Stomach smooth muscle (tissue), 2 donors: ENCODE results near the gene GCNT2.
"Not testable (repeated sequence)": the region's sequence is repeated elsewhere in the genome, so short reads cannot be mapped to it uniquely, and the experiment has no call there.

Experiments used
- H3K27ac ChIP-seq: one replicate; pipeline ENCODE4 v1.7.0; 2013; ENCODE audit warnings: mild to moderate bottlenecking, low read length, inconsistent platforms
- H3K27me3 ChIP-seq, 2 donors: one replicate each; pipeline ENCODE4 v1.7.0; 2013; ENCODE audit warnings: low read length in 2 of 2; ENCODE audit not compliant: insufficient read depth in 2 of 2, control insufficient read depth in 1 of 2
- H3K36me3 ChIP-seq, 2 donors: one replicate each; pipeline ENCODE4 v1.7.0; 2013; ENCODE audit warnings: low read length in 2 of 2; ENCODE audit not compliant: control insufficient read depth in 2 of 2, insufficient read depth in 2 of 2
- H3K4me1 ChIP-seq: one replicate; pipeline ENCODE4 v1.7.0; 2013; ENCODE audit warnings: low read length; ENCODE audit not compliant: control insufficient read depth, insufficient read depth
- H3K4me3 ChIP-seq, 2 donors: one replicate each; pipeline ENCODE4 v1.7.0; 2013; ENCODE audit warnings: low read length in 2 of 2
- H3K9ac ChIP-seq, 2 donors: one replicate each; pipeline ENCODE4 v1.7.0; 2013; ENCODE audit warnings: low read length in 2 of 2, mild to moderate bottlenecking in 1 of 2
- H3K9me3 ChIP-seq, 2 donors: one replicate each; pipeline ENCODE4 v1.7.0; 2013; ENCODE audit warnings: low read length in 2 of 2; ENCODE audit not compliant: control insufficient read depth in 2 of 2
- donor health status: healthy.
- donor health status: Pancreatic carcinoma.

GCNT2 gene

DNA sequence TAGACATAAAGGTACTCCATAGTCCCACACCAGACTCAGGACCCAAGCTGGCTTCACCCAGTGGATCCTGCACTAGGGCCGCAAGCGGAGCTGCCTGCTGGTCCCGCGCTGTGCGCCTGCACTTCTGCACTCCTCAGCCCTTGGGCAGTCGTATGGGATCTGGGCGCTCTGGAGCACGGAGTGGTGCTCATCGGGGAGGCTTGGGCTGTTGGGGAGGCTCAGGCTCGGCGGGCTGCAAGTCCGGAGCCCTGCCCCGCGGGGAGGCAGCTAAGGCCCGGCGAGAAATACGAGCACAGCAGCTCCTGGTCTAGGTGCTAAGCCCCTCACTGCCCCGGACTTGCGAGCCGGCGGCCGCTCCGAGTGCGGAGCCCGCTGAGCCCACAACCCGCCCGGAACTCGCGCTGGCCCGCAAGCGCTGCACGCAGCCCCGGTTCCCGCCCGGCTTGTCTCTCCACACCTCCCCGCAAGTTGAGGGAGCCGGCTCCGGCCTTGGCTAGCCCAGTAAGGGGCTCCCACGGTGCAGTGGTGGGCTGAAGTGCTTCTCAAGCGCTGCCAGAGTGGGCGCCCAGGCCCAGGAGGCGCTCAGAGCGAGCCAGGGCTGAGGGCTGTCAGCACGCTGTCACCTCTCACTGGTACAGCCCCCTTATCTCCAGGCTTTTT, 33.4 kb upstream of the GCNT2 start:
- peaks cover 0 to 22% of the 10 kb centered on the region in 2 donors for H3K27me3 ChIP-seq
- H3K9ac ChIP-seq: no peak overlapping the region
- H3K27ac ChIP-seq: no peak overlapping the region
- H3K9me3 ChIP-seq: no peaks in the 10 kb centered on the region
- no peaks in the 10 kb centered on the region for H3K4me1 ChIP-seq
- no peaks in the 10 kb centered on the region for H3K36me3 ChIP-seq
- peak overlapping the region in 1 of 2 donors; percentile 35 for H3K4me3 ChIP-seq

DNA sequence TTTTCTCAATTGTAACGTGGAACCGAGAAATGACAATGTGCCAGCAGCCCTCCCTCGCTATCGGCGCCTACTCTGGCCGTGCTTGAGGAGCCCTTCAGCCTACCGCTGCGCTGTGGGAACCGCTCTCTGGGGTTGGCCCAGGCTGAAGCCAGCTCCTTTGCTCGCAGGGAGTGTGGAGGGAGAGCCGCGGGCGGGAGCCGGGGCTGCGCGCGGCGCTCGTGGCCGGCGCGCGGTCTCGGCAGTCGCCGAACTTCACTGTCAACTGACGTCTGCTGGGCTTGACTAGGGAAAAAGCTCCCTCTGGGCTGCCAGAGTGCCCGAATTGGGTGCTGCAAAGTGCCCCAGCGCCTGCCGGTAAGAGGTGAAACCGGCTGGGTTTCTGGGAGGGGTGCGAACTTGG, 29.7 kb upstream of the GCNT2 start:
- no peaks in the 10 kb centered on the region for H3K9me3 ChIP-seq
- H3K27ac ChIP-seq: no peak overlapping the region
- peaks cover 0 to 22% of the 10 kb centered on the region in 2 donors for H3K27me3 ChIP-seq
- no peaks in the 10 kb centered on the region for H3K36me3 ChIP-seq
- H3K4me1 ChIP-seq: no peaks in the 10 kb centered on the region
- H3K4me3 ChIP-seq: no peak overlapping the region
- H3K9ac ChIP-seq: no peak overlapping the region

- H3K36me3 ChIP-seq, H3K4me1 ChIP-seq, H3K4me3 ChIP-seq, H3K27ac ChIP-seq, H3K9ac ChIP-seq, H3K9me3 ChIP-seq: not testable (repeated sequence)
- H3K27me3 ChIP-seq: peaks cover 0 to 20% of the 10 kb centered on the region in 2 donors
These were observed 29.2 kb upstream of the GCNT2 start for GRCh38 chr6:10491905-10492304.

GRCh38 chr6:10495029-10495428, 26.1 kb upstream of the GCNT2 start:
- H3K4me3 ChIP-seq: no peak overlapping the region
- peaks cover 0 to 4% of the 10 kb centered on the region in 2 donors for H3K27me3 ChIP-seq
- H3K27ac ChIP-seq: no peak overlapping the region
- no peak overlapping the region for H3K9ac ChIP-seq
- no peaks in the 10 kb centered on the region for H3K9me3 ChIP-seq
- no peaks in the 10 kb centered on the region for H3K4me1 ChIP-seq
- no peaks in the 10 kb centered on the region for H3K36me3 ChIP-seq

DNA sequence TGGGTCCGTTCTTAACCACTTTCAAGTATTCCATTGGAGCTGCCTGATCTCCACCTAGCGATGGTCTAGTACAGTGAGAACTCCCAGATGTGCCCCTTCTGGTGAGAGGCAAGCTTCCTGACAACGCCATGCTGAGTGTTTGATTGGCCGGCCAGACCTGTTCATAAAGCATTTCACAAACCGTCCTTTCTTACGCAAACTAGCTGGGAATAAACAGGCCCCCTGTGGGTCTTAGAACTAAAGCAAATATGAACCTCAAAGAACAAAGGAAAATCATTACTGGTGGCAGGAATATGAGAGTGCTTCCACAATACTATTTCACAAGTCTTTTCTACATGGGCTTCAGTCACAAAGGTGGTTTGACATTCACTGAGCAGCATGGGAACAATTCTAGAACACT, 15.6 kb upstream of the GCNT2 start:
- Histone ChIP-seq H3K9me3 (no peaks in the 10 kb centered on the region), H3K4me1 (peaks cover 5% of the 10 kb centered on the region), H3K27me3 (no peaks in the 10 kb centered on the region), H3K36me3 (no peaks in the 10 kb centered on the region), H3K4me3 (no peak overlapping the region), H3K27ac (no peak overlapping the region), H3K9ac (no peak overlapping the region)

DNA sequence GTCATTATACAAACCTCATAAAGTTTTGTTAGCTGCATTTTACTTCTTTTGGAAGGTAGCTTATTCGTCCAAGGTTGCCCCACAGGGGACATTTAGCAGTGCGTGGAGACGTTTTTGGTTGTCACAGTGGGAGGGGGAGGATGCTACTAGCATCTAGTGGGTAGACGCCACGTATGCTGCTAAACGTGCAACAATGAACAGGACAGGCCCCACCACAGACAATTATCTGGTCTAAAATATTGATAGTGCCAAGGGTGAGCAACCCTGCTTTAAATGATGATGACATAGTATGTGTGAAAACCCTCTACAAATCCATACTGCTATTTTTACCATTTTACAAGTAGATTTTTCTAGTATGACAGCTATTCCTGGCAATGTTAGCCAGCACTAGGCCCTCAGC, 13.9 kb upstream of the GCNT2 start:
- H3K36me3 ChIP-seq: no peaks in the 10 kb centered on the region
- no peak overlapping the region for H3K9ac ChIP-seq
- H3K4me3 ChIP-seq: no peak overlapping the region
- H3K9me3 ChIP-seq: no peaks in the 10 kb centered on the region
- H3K27me3 ChIP-seq: no peaks in the 10 kb centered on the region
- H3K27ac ChIP-seq: no peak overlapping the region
- peaks cover 17% of the 10 kb centered on the region for H3K4me1 ChIP-seq

DNA sequence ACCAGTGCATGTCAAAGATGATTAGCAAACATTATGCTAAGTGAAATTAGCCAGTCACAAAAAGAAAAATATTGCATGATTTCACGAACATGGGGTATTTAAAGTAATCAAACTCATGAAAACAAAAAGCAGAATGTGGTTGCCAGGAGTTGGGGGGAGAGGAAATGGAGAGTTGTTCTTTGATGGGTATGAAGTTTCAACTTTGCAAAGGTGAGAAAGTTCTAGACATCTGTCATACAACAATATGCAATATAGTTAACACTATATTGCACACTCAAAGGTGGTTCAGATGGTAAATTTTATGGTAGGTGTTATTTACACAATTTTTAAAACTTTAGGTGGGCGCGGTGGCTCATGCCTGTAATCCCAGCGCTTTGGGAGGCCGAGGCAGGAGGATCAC, 13.4 kb upstream of the GCNT2 start:
- H3K9me3 ChIP-seq: no peaks in the 10 kb centered on the region
- no peak overlapping the region for H3K27ac ChIP-seq
- peaks cover 17% of the 10 kb centered on the region for H3K4me1 ChIP-seq
- H3K36me3 ChIP-seq: no peaks in the 10 kb centered on the region
- no peak overlapping the region for H3K4me3 ChIP-seq
- H3K9ac ChIP-seq: no peak overlapping the region
- no peaks in the 10 kb centered on the region for H3K27me3 ChIP-seq

DNA sequence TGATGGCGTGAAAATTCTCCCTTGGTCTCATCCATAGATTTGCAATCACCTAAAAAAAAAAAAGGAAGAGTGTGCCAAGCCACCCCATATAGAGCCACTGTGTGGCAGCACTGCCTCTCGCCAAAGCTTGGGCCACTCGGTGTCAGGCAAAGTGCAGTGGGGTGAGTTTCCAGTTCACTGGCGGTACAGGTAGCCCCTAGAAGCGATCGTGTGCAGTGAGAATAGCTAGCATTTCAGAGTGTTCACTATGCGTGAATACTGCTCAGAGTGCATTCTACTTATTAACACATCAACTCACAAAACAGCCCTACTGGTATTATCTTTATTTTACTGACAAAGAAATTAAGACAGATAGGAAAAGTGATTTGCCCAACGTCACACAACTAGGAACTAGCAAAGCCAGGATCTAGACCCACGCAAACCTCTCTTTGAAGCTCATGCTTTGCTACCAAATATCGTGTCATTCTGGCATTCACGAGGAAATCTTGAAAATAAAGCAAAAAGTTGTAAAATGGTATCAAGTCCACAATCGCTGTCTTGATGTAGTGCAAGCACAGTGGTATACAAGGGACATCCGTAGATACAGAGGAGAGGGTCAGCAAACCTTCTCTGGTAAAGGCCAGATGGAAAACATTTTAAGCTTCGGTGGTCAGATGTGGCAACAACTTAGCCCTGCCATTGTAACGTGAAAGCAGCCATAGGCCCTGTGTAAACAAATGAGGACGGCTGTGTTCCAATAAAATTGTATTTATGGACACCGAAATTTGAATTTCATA, 10.4 kb upstream of the GCNT2 start:
- Histone ChIP-seq H3K36me3 (no peaks in the 10 kb centered on the region), H3K4me1 (peaks cover 17% of the 10 kb centered on the region), H3K9me3 (no peaks in the 10 kb centered on the region), H3K27ac (peak overlapping the region; percentile 41), H3K27me3 (no peaks in the 10 kb centered on the region), H3K9ac (peak overlapping the region; percentile 23 to 30), H3K4me3 (peak overlapping the region; percentile 57 to 66)

GRCh38 chr6:10511477-10511876, 9.7 kb upstream of the GCNT2 start:
- H3K36me3 ChIP-seq: no peaks in the 10 kb centered on the region
- peak overlapping the region; percentile 41 for H3K27ac ChIP-seq
- H3K27me3 ChIP-seq: no peaks in the 10 kb centered on the region
- peaks cover 17% of the 10 kb centered on the region for H3K4me1 ChIP-seq
- H3K4me3 ChIP-seq: peak overlapping the region in 1 of 2 donors; percentile 66
- no peaks in the 10 kb centered on the region for H3K9me3 ChIP-seq
- no peak overlapping the region for H3K9ac ChIP-seq

DNA sequence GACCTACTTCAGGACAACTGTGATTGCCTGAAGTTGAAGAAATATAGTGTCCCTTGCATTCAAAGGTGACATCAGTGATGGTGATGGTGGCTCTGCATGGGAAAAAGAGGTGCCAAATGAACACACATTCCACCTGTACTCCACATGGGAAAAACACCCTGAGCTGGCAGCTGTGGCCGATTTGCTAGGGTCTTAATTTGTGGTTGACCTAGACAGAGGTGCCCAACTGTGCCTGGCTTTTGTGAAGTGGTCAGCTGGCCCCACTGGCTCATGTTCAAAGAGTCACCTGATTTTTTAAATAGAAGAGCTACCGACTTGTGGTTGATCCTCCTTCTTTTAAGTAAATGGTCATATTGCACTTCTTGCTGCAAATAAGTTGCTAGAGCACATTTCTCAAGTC, 7.6 kb upstream of the GCNT2 start:
- H3K9ac ChIP-seq: no peak overlapping the region
- H3K36me3 ChIP-seq: no peaks in the 10 kb centered on the region
- H3K4me3 ChIP-seq: no peak overlapping the region
- no peak overlapping the region for H3K27ac ChIP-seq
- H3K9me3 ChIP-seq: no peaks in the 10 kb centered on the region
- H3K27me3 ChIP-seq: no peaks in the 10 kb centered on the region
- peaks cover 17% of the 10 kb centered on the region for H3K4me1 ChIP-seq
